ENCODE measurements around the gene AGFG1.

DNA sequence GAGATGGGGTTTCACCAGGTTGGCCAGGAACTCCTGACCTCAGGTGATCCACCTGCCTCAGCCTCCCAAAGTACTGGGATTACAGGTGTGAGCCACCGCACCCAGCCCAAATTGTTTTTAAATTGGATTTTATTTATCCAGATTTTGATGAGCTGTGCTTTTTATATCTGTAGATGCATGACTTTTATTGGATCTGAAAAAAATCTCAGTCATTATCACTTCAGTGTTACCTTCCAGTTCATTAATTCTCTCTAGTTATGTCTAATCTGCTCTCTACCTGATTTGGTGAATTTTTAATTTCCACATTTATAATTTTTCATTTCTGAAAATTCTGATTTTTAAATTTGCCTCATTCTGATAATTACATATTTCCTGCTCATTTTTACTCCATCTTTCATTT lies 13.5 kb downstream of the AGFG1 start:
- TF ChIP-seq, protein P1, sequence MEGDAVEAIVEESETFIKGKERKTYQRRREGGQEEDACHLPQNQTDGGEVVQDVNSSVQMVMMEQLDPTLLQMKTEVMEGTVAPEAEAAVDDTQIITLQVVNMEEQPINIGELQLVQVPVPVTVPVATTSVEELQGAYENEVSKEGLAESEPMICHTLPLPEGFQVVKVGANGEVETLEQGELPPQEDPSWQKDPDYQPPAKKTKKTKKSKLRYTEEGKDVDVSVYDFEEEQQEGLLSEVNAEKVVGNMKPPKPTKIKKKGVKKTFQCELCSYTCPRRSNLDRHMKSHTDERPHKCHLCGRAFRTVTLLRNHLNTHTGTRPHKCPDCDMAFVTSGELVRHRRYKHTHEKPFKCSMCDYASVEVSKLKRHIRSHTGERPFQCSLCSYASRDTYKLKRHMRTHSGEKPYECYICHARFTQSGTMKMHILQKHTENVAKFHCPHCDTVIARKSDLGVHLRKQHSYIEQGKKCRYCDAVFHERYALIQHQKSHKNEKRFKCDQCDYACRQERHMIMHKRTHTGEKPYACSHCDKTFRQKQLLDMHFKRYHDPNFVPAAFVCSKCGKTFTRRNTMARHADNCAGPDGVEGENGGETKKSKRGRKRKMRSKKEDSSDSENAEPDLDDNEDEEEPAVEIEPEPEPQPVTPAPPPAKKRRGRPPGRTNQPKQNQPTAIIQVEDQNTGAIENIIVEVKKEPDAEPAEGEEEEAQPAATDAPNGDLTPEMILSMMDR (conservative IDR thresholded peaks at IDR 0.05; ENCODE audit: low read depth, low read length) = no peak
- no peak for TF ChIP-seq EZH2 (IDR thresholded peaks at IDR 0.05; ENCODE audit: borderline replicate concordance, low read depth, low read length, poor library complexity, severe bottlenecking)

Data from A673 (cell line).